ENCODE results near the gene RGS7BP. TPM values are rescaled to one million over a fixed set of nuclear protein-coding genes. Genes with fewer than 3 reads are reported as not detected.

RGS7BP gene
- total and polyA plus RNA-seq, 4 donors = 0.04 to 3.3 (median 1.4) TPM

- no peak overlapping the region for H3K9ac ChIP-seq (ENCODE audit: insufficient read depth in 1 of 2, low read length in 2 of 2)
- TF ChIP-seq, protein P1, sequence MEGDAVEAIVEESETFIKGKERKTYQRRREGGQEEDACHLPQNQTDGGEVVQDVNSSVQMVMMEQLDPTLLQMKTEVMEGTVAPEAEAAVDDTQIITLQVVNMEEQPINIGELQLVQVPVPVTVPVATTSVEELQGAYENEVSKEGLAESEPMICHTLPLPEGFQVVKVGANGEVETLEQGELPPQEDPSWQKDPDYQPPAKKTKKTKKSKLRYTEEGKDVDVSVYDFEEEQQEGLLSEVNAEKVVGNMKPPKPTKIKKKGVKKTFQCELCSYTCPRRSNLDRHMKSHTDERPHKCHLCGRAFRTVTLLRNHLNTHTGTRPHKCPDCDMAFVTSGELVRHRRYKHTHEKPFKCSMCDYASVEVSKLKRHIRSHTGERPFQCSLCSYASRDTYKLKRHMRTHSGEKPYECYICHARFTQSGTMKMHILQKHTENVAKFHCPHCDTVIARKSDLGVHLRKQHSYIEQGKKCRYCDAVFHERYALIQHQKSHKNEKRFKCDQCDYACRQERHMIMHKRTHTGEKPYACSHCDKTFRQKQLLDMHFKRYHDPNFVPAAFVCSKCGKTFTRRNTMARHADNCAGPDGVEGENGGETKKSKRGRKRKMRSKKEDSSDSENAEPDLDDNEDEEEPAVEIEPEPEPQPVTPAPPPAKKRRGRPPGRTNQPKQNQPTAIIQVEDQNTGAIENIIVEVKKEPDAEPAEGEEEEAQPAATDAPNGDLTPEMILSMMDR (IDR thresholded peaks at IDR 0.05; ENCODE audit: control extremely low read depth, extremely low read depth) = no peak
- H3K9me3 ChIP-seq (ENCODE audit: control insufficient read depth in 4 of 4, insufficient read depth in 3 of 4, low read length in 3 of 4) = peaks cover 0 to 2% (median 0%) of the 10 kb centered on the region in 4 donors
- DNase-seq (no peak), ATAC-seq (ENCODE audit: insufficient read depth, low FRiP score) (no peak)
- peaks cover 0 to 2% (median 0%) of the 10 kb centered on the region in 3 donors for H3K27me3 ChIP-seq (ENCODE audit: control insufficient read depth in 3 of 3, insufficient read depth in 3 of 3, low read length in 2 of 3)
- no peak overlapping the region for H3K27ac ChIP-seq (ENCODE audit: low read depth in 1 of 2, low read length in 1 of 2)
- H3K4me1 ChIP-seq (ENCODE audit: control insufficient read depth in 5 of 5, insufficient read depth in 5 of 5, low read length in 5 of 5) = peaks cover 2 to 17% (median 4%) of the 10 kb centered on the region in 5 donors
- WGBS, 2 donors = 89 to 94% methylated on average over 4 of the region's 4 CpGs
- H3K36me3 ChIP-seq (ENCODE audit: control insufficient read depth in 4 of 4, insufficient read depth in 4 of 4, low read length in 4 of 4) = no peaks in the 10 kb centered on the region
- no peak overlapping the region for H3K4me3 ChIP-seq
Observed at GRCh38 chr5:64516216-64516615, 10.4 kb downstream of the RGS7BP start.

GRCh38 chr5:64518793-64519192 is 13.0 kb downstream of the RGS7BP start:
- DNase-seq = no peak
- Histone ChIP-seq H3K27me3 (ENCODE audit: control insufficient read depth in 3 of 3, insufficient read depth in 3 of 3, low read length in 2 of 3) (peaks cover 0 to 2% (median 0%) of the 10 kb centered on the region in 3 donors), H3K9ac (ENCODE audit: insufficient read depth in 1 of 2, low read length in 2 of 2) (no peak overlapping the region), H3K9me3 (ENCODE audit: control insufficient read depth in 4 of 4, insufficient read depth in 3 of 4, low read length in 3 of 4) (no peaks in the 10 kb centered on the region), H3K36me3 (ENCODE audit: control insufficient read depth in 4 of 4, insufficient read depth in 4 of 4, low read length in 4 of 4) (no peaks in the 10 kb centered on the region), H3K4me3 (no peak overlapping the region), H3K27ac (ENCODE audit: low read depth in 1 of 2, low read length in 1 of 2) (no peak overlapping the region), H3K4me1 (ENCODE audit: control insufficient read depth in 5 of 5, insufficient read depth in 5 of 5, low read length in 5 of 5) (peaks cover 2 to 17% (median 4%) of the 10 kb centered on the region in 5 donors)
- no peak for ATAC-seq (ENCODE audit: insufficient read depth, low FRiP score)
- TF ChIP-seq, protein P1 (IDR thresholded peaks at IDR 0.05; ENCODE audit: control extremely low read depth, extremely low read depth) = no peak
- WGBS, 2 donors = 82 to 83% methylated on average over 2 of the region's 2 CpGs

GRCh38 chr5:64519263-64519662 is 13.4 kb downstream of the RGS7BP start:
- TF ChIP-seq, protein P1 (IDR thresholded peaks at IDR 0.05; ENCODE audit: control extremely low read depth, extremely low read depth) = no peak
- Histone ChIP-seq H3K27me3 (ENCODE audit: control insufficient read depth in 3 of 3, insufficient read depth in 3 of 3, low read length in 2 of 3) (peaks cover 0 to 2% (median 0%) of the 10 kb centered on the region in 3 donors), H3K9me3 (ENCODE audit: control insufficient read depth in 4 of 4, insufficient read depth in 3 of 4, low read length in 3 of 4) (no peaks in the 10 kb centered on the region), H3K9ac (ENCODE audit: insufficient read depth in 1 of 2, low read length in 2 of 2) (no peak overlapping the region), H3K36me3 (ENCODE audit: control insufficient read depth in 4 of 4, insufficient read depth in 4 of 4, low read length in 4 of 4) (no peaks in the 10 kb centered on the region), H3K4me1 (ENCODE audit: control insufficient read depth in 5 of 5, insufficient read depth in 5 of 5, low read length in 5 of 5) (peaks cover 2 to 17% (median 3%) of the 10 kb centered on the region in 5 donors), H3K27ac (ENCODE audit: low read depth in 1 of 2, low read length in 1 of 2) (no peak overlapping the region), H3K4me3 (no peak overlapping the region)
- ATAC-seq (ENCODE audit: insufficient read depth, low FRiP score) (no peak), DNase-seq (no peak)
- WGBS, 2 donors = 65 to 82% methylated on average over 4 of the region's 4 CpGs
